HepG2 (cell line): ENCODE data around the gene EFCAB8. TPM values are rescaled to one million over a fixed set of nuclear protein-coding genes. Genes with fewer than 3 reads are reported as not detected.

ENCODE experiments used
- AGO1 ChIP-seq: fragments of 200-400 bp; formaldehyde crosslinking; IDR thresholded peaks from 2 replicates; pipeline ENCODE4 v1.6.1; 2017; ENCODE audit warnings: mild to moderate bottlenecking, low read depth, low read length, moderate library complexity; ENCODE audit not compliant: poor library complexity, severe bottlenecking
- ATF3 ChIP-seq: sonication (generic); formaldehyde crosslinking; IDR thresholded peaks from 2 replicates; pipeline ENCODE4 v1.4.0; 2020; ENCODE audit warnings: missing genetic modification reagents
- DMAP1 ChIP-seq: IDR thresholded peaks from 2 replicates; pipeline ENCODE4 v1.6.1; 2016
- HOXD1 ChIP-seq: sonication (generic); formaldehyde crosslinking; IDR thresholded peaks from 2 replicates; pipeline ENCODE4 v1.5.0; 2020; ENCODE audit warnings: missing genetic modification reagents
- KIAA2018 ChIP-seq: sonication (generic); formaldehyde crosslinking; IDR thresholded peaks from 2 replicates; pipeline ENCODE4 v1.5.0; 2020; ENCODE audit warnings: mild to moderate bottlenecking, missing genetic modification reagents, borderline replicate concordance
- MTF1 ChIP-seq: sonication (generic); formaldehyde crosslinking; IDR thresholded peaks from 2 replicates; pipeline ENCODE4 v1.5.0; 2020; ENCODE audit warnings: missing genetic modification reagents
- NFE2L1 ChIP-seq: sonication (generic); formaldehyde crosslinking; IDR thresholded peaks from 2 replicates; pipeline ENCODE4 v1.4.0; 2020; ENCODE audit warnings: missing genetic modification reagents, mild to moderate bottlenecking, borderline replicate concordance
- PCBP2 ChIP-seq: fragments of 200-400 bp; formaldehyde crosslinking; optimal IDR thresholded peaks from 2 replicates; pipeline ENCODE3; 2018; ENCODE audit warnings: low read length, low read depth; ENCODE audit not compliant: poor library complexity, severe bottlenecking
- SUZ12 ChIP-seq: fragments of 150-350 bp; IDR thresholded peaks from 2 replicates; pipeline ENCODE4 v1.6.1; 2014; ENCODE audit warnings: low read depth, low read length
- TBX2 ChIP-seq: sonication (generic); formaldehyde crosslinking; IDR thresholded peaks from 2 replicates; pipeline ENCODE4 v1.5.0; 2020; ENCODE audit warnings: missing genetic modification reagents, mild to moderate bottlenecking, borderline replicate concordance
- U2AF2 ChIP-seq: fragments of 200-400 bp; formaldehyde crosslinking; IDR thresholded peaks from 2 replicates; pipeline ENCODE4 v1.6.1; 2017; ENCODE audit warnings: low read depth, mild to moderate bottlenecking, low read length
- ZBTB20 ChIP-seq: sonication (generic); formaldehyde crosslinking; IDR thresholded peaks from 2 replicates; pipeline ENCODE4 v1.8.1; 2023; ENCODE audit warnings: missing genetic modification reagents, low read depth, mild to moderate bottlenecking, borderline replicate concordance
- ZNF276 ChIP-seq: sonication (generic); formaldehyde crosslinking; IDR thresholded peaks from 2 replicates; pipeline ENCODE4 v1.4.0; 2020; ENCODE audit warnings: mild to moderate bottlenecking, low read depth, missing genetic modification reagents
- ZNF292 ChIP-seq: sonication (generic); formaldehyde crosslinking; IDR thresholded peaks from 2 replicates; pipeline ENCODE4 v1.8.1; 2022; ENCODE audit warnings: mild to moderate bottlenecking, low read depth, missing genetic modification reagents, borderline replicate concordance
- ZNF441 ChIP-seq: sonication (generic); formaldehyde crosslinking; IDR thresholded peaks from 2 replicates; pipeline ENCODE4 v1.7.0; 2021; ENCODE audit warnings: missing genetic modification reagents, borderline replicate concordance
- ZNF619 ChIP-seq: sonication (generic); formaldehyde crosslinking; IDR thresholded peaks from 2 replicates; pipeline ENCODE4 v1.4.0; 2020; ENCODE audit warnings: mild to moderate bottlenecking, missing genetic modification reagents
- ZNF713 ChIP-seq: sonication (generic); formaldehyde crosslinking; IDR thresholded peaks from 2 replicates; pipeline ENCODE4 v1.4.0; 2020; ENCODE audit warnings: mild to moderate bottlenecking, missing genetic modification reagents
- ZNF740 ChIP-seq: sonication (generic); formaldehyde crosslinking; IDR thresholded peaks from 2 replicates; pipeline ENCODE4 v1.4.0; 2020; ENCODE audit warnings: missing genetic modification reagents
- polyA plus RNA-seq, 8 experiments: library from polyadenylated mRNA; depleted of rRNA in 3 of 8; stranded (reverse) in 7 of 8; unstranded in 1 of 8; fragments of >200 nt; fragmentation: Illumina TruSeq in 4 of 8; extraction: Trizol in 4 of 8; gene quantifications; 2 replicates each; pipeline versions ENCODE4 v1.2.1 to v1.2.3, GENCODE V29; 2011 to 2016; ENCODE audit warnings: low read depth in 4 of 8, missing spikeins in 1 of 8, mixed read lengths in 1 of 8; ENCODE audit not compliant: insufficient read depth in 1 of 8
- total RNA-seq, 5 experiments: library from RNA; depleted of rRNA; stranded (reverse); fragments of >200 nt; fragmentation: Illumina TruSeq; extraction: Trizol; gene quantifications; 2 replicates each; pipeline ENCODE4 v1.2.3, GENCODE V29; 2016; ENCODE audit warnings: low read depth in 1 of 5

Gene EFCAB8
- total and polyA plus RNA-seq, 2 of the 13 experiments (the other 11 are each of a cell fraction or from before 2014, with no cell fraction given), result 0.15 to 0.22 TPM

- no peak for TF ChIP-seq MTF1
- TF ChIP-seq ZNF713 (CRISPR knock-in tag), result no peak; the same call in 1 of the 2 replicates
- TF ChIP-seq ZNF292 (CRISPR knock-in tag), result peak; percentile 98
- no peak; the same call in none of the 2 replicates for TF ChIP-seq HOXD1 (CRISPR knock-in tag)
- no peak for TF ChIP-seq SUZ12
- no peak; the same call in 1 of the 2 replicates for TF ChIP-seq NFE2L1 (CRISPR knock-in tag)
- TF ChIP-seq ZBTB20 (CRISPR knock-in tag), result peak; percentile 97; the same call in 1 of the 2 replicates
- peak; percentile 79 for TF ChIP-seq DMAP1 (CRISPR knock-in tag)
- TF ChIP-seq TBX2 (CRISPR knock-in tag), result peak; percentile 99
- TF ChIP-seq ZNF740 (CRISPR knock-in tag), result 0 out of 2 replicates have a peak, but pooled peaks have one; percentile 40
- TF ChIP-seq ZNF441 (CRISPR knock-in tag), result peak; percentile 86
- TF ChIP-seq ZNF619 (CRISPR knock-in tag), result no peak
- TF ChIP-seq KIAA2018 (CRISPR knock-in tag), result no peak; the same call in 1 of the 2 replicates
- TF ChIP-seq ZNF276, result 0 out of 2 replicates have a peak, but pooled peaks have one; percentile 39
- TF ChIP-seq AGO1, result no peak
- TF ChIP-seq ATF3 (CRISPR knock-in tag), result peak; percentile 32; the same call in 1 of the 2 replicates
- TF ChIP-seq U2AF2, result no peak
- no peak for TF ChIP-seq PCBP2
Measured at GRCh38 chr20:33005908-33006775, 147.4 kb downstream of the EFCAB8 start (continued).
